Neuronal stem cell (in vitro differentiated cells): ENCODE measurements around the gene ARL11.

Experiments used
- DNase-seq: peaks from one replicate; pipeline ENCODE4 v3.0.0-alpha.2; 2013; ENCODE audit warnings: low spot score
- H2AFZ ChIP-seq: one replicate; pipeline ENCODE4 v1.6.1; 2013; ENCODE audit warnings: mild to moderate bottlenecking, low read length, inconsistent platforms
- H2AK5ac ChIP-seq: 2 replicates; pipeline ENCODE4 v1.6.1; 2013; ENCODE audit warnings: low read depth, mild to moderate bottlenecking, inconsistent platforms, low read length, moderate library complexity, mixed read lengths
- H2BK120ac ChIP-seq: 2 replicates; pipeline ENCODE4 v1.6.1; 2013; ENCODE audit warnings: low read depth, mild to moderate bottlenecking, inconsistent platforms, low read length, moderate library complexity, mixed read lengths
- H2BK12ac ChIP-seq: one replicate; pipeline ENCODE4 v1.6.1; 2013; ENCODE audit warnings: low read length, inconsistent platforms
- H2BK15ac ChIP-seq: 2 replicates; pipeline ENCODE4 v1.6.1; 2013; ENCODE audit warnings: mild to moderate bottlenecking, low read length, inconsistent platforms, mixed read lengths
- H2BK5ac ChIP-seq: one replicate; pipeline ENCODE4 v1.6.1; 2013; ENCODE audit warnings: inconsistent platforms, mild to moderate bottlenecking, low read length, moderate library complexity
- H3K14ac ChIP-seq: one replicate; pipeline ENCODE4 v1.6.1; 2013; ENCODE audit warnings: low read length, inconsistent platforms
- H3K18ac ChIP-seq: 2 replicates; pipeline ENCODE4 v1.6.1; 2013; ENCODE audit warnings: low read length, inconsistent platforms
- H3K23ac ChIP-seq: 2 replicates; pipeline ENCODE4 v1.6.1; 2013; ENCODE audit warnings: low read depth, mild to moderate bottlenecking, mixed read lengths, low read length, inconsistent platforms; ENCODE audit not compliant: poor library complexity
- H3K27ac ChIP-seq: replicated peaks from 3 replicates; pipeline ENCODE4 v1.5.1; 2013; ENCODE audit warnings: low read length, inconsistent platforms
- H3K27me3 ChIP-seq, 3 experiments: 2 replicates each; pipeline ENCODE4 v1.6.1; 2013; ENCODE audit warnings: low read length in 3 of 3, mild to moderate bottlenecking in 2 of 3, inconsistent platforms in 1 of 3, low read depth in 1 of 3, mixed read lengths in 1 of 3, moderate library complexity in 1 of 3; ENCODE audit not compliant: control insufficient read depth in 3 of 3, insufficient read depth in 3 of 3
- H3K36me3 ChIP-seq, 2 donors: replicated peaks in 1 of 2; 2 replicates each; pipeline ENCODE4 v1.6.1; 2013; ENCODE audit warnings: low read length in 2 of 2; ENCODE audit not compliant: control insufficient read depth in 2 of 2, insufficient read depth in 2 of 2
- H3K4ac ChIP-seq: 2 replicates; pipeline ENCODE4 v1.6.1; 2013; ENCODE audit warnings: inconsistent platforms, mild to moderate bottlenecking, low read length, moderate library complexity
- H3K4me1 ChIP-seq, 2 donors: 1 replicate in 1 of 2; 2 replicates in 1 of 2; pipeline ENCODE4 v1.6.1; 2013; ENCODE audit warnings: low read length in 2 of 2, low read depth in 1 of 2; ENCODE audit not compliant: control insufficient read depth in 2 of 2, insufficient read depth in 1 of 2
- H3K4me2 ChIP-seq: one replicate; pipeline ENCODE4 v1.6.1; 2013; ENCODE audit warnings: mild to moderate bottlenecking, low read length, inconsistent platforms; ENCODE audit not compliant: insufficient read depth, poor library complexity, severe bottlenecking
- H3K4me3 ChIP-seq, 2 donors: 2 replicates each; pipeline ENCODE4 v1.5.1; 2013; ENCODE audit warnings: low read length in 2 of 2, mild to moderate bottlenecking in 2 of 2, inconsistent platforms in 1 of 2, moderate library complexity in 1 of 2
- H3K79me1 ChIP-seq: one replicate; pipeline ENCODE4 v1.6.1; 2013; ENCODE audit warnings: low read depth, mild to moderate bottlenecking, inconsistent platforms, low read length, moderate library complexity
- H3K9ac ChIP-seq: one replicate; pipeline ENCODE4 v1.6.1; 2013; ENCODE audit warnings: mild to moderate bottlenecking, low read depth, low read length, inconsistent platforms; ENCODE audit not compliant: poor library complexity
- H3K9me3 ChIP-seq, 2 donors: replicated peaks in 1 of 2; 2 replicates each; pipeline versions ENCODE3 to v1.6.1; 2013; ENCODE audit warnings: low read length in 2 of 2, mild to moderate bottlenecking in 2 of 2, inconsistent platforms in 1 of 2, low read depth in 1 of 2, mixed read lengths in 1 of 2, moderate library complexity in 1 of 2; ENCODE audit not compliant: control insufficient read depth in 2 of 2, insufficient read depth in 1 of 2
- H4K8ac ChIP-seq: one replicate; pipeline ENCODE4 v1.6.1; 2013; ENCODE audit warnings: low read depth, mild to moderate bottlenecking, inconsistent platforms, low read length, moderate library complexity
- H4K91ac ChIP-seq: one replicate; pipeline ENCODE4 v1.6.1; 2013; ENCODE audit warnings: low read length, low read depth, mild to moderate bottlenecking, inconsistent platforms; ENCODE audit not compliant: poor library complexity
- WGBS, 2 donors: extraction: QIAGEN DNeasy Blood & Tissue Kit; methylation state at CpG; one replicate each; pipeline ENCODE4 v1.1.7; 2013; ENCODE audit warnings: missing lambda C conversion rate in 2 of 2, mixed read lengths in 1 of 2; ENCODE audit not compliant: insufficient read length in 2 of 2, insufficient replicate concordance in 1 of 2; ENCODE audit errors: extremely low coverage in 2 of 2; 5-methylcytosine and 5-hydroxymethylcytosine counted together

ARL11 gene

DNA sequence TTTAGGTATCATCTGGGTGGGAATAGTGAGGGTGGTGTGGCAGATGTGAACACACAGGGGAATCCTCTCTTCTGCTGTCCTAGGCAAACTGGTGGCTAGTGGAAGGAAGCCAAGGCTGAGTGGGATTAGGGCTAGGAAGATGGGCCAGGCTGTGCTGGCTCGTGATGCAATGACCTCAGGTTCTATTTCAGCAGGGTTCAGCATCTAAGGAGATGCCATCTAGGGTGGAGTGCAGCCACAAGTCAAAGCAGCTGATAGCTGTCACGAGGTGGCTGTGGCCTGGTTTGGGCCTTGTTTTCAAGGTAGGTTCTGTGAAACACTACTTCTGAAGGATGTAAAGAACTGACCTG lies 21.6 kb downstream of the ARL11 start:
- H4K8ac ChIP-seq: no peak overlapping the region
- H3K18ac ChIP-seq: no peak overlapping the region
- H3K4me2 ChIP-seq: no peak overlapping the region
- no peak overlapping the region for H3K27ac ChIP-seq
- H4K91ac ChIP-seq: no peak overlapping the region
- H3K79me1 ChIP-seq: no peaks in the 10 kb centered on the region
- no peak overlapping the region for H3K23ac ChIP-seq
- H2BK5ac ChIP-seq: no peak overlapping the region
- no peaks in the 10 kb centered on the region for H3K36me3 ChIP-seq
- no peaks in the 10 kb centered on the region for H3K4me1 ChIP-seq
- no peak overlapping the region for H3K4ac ChIP-seq
- no peaks in the 10 kb centered on the region for H3K9me3 ChIP-seq
- DNase-seq: no peak
- H2BK120ac ChIP-seq: no peak overlapping the region
- no peaks in the 10 kb centered on the region for H3K27me3 ChIP-seq
- H2BK15ac ChIP-seq: no peak overlapping the region
- H3K9ac ChIP-seq: no peak overlapping the region
- H2AK5ac ChIP-seq: no peak overlapping the region
- H3K14ac ChIP-seq: no peak overlapping the region
- H2AFZ ChIP-seq: no peak overlapping the region
- no CpG with 5 or more reads among the region's 2 CpGs for WGBS, 2 donors
- H3K4me3 ChIP-seq: no peak overlapping the region
- H2BK12ac ChIP-seq: no peak overlapping the region

DNA sequence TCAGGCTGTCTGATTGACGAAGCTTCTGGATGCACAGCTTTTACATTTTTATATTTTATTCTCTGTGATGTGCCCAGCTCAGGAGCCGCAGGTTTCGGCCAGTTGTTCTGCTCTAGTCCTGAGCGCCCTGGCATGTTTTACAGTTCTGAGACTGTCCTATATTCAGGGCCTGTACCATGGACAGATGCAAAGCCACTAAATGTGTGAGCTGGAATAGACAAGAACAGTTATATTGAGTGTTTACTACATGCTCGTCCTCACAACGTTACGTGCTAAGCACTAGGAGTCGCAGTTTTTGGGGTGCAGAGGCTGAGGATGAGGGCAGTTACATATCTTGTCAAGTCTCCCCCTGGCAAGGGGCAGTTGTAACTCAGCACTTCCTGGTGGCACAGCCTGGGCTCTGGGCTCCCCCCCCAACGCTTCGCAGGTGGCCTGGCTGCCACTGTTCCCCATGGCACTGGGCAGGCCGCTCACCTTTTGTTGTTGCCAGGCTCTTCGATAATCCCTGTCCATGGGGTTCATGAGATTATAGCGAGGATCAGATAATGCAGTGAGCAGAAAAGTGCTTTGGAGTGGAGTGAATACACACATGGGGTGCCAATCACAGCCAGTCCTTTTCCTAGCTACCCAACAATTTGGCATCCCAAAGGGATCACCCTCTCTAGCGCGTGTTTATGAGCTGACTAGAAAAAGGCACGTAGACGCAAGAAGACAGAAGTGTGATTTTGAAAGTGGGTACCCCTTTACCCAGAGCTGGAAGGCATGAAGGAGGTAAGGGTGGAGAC lies 23.5 kb downstream of the ARL11 start:
- H2BK12ac ChIP-seq: no peak overlapping the region
- no peak overlapping the region for H2AFZ ChIP-seq
- DNase-seq: no peak
- H3K9ac ChIP-seq: no peak overlapping the region
- no peak overlapping the region for H2BK5ac ChIP-seq
- no peak overlapping the region for H3K27ac ChIP-seq
- no peak overlapping the region for H2AK5ac ChIP-seq
- H3K79me1 ChIP-seq: no peaks in the 10 kb centered on the region
- H4K8ac ChIP-seq: no peak overlapping the region
- H3K23ac ChIP-seq: no peak overlapping the region
- H3K27me3 ChIP-seq: no peaks in the 10 kb centered on the region
- no peak overlapping the region for H2BK15ac ChIP-seq
- peaks cover 0 to 6% of the 10 kb centered on the region in 2 donors for H3K4me1 ChIP-seq
- H4K91ac ChIP-seq: no peak overlapping the region
- no peaks in the 10 kb centered on the region for H3K9me3 ChIP-seq
- no peak overlapping the region for H2BK120ac ChIP-seq
- no peak overlapping the region for H3K14ac ChIP-seq
- H3K4me3 ChIP-seq: no peak overlapping the region
- WGBS, 2 donors: no CpG with 5 or more reads among the region's 17 CpGs
- no peak overlapping the region for H3K18ac ChIP-seq
- H3K4ac ChIP-seq: no peak overlapping the region
- H3K4me2 ChIP-seq: no peak overlapping the region
- peaks cover 0 to 1% of the 10 kb centered on the region in 2 donors for H3K36me3 ChIP-seq

DNA sequence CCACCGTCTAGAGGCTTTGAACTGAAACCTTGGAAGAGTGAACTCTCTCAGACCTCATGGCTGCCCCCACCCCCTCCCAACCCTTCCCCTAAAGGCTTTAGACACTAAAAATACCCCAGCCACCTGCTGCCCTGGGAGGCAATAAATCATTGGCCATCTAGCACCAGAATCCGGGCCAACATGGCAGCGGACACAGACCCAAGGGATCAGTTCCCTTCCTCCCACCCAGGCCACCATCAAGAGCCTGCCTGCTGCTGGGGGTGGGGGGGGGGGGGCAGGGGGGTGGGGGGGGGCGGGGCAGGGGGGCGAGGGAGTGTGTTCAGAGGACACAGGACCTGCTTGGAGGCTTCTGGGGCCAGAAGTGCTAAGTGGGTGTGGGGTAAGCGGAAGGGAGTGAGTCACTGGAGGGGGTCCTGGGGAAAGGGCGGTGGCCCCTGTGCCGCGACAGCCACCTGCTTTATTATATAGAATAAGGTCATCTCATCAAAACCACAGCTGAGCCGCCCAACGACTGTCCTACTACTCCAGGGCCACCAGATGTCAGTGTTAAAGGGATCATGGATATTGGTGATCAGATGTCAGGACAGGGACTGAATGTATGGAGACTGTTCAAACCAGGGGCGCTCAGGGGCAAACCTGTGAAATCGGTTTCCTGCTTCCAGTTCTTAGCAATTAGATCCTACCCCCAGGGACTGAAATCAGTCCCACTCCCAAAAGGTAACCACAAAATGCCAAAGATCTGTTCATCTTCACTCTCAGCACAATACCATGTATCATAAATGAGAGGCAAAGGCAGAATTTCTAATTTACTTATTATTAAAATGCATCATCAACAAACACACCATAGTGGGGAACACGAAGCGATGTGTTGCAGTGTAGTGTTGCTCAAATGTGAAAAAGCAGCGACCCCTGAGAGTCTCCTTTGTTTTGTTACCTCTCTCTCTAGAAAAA lies 24.3 kb downstream of the ARL11 start:
- H2BK120ac ChIP-seq: no peak overlapping the region
- no peaks in the 10 kb centered on the region for H3K9me3 ChIP-seq
- H3K23ac ChIP-seq: no peak overlapping the region
- H2BK12ac ChIP-seq: no peak overlapping the region
- no peak overlapping the region for H2AFZ ChIP-seq
- peaks cover 1 to 5% of the 10 kb centered on the region in 2 donors for H3K36me3 ChIP-seq
- no peak overlapping the region for H3K18ac ChIP-seq
- H2BK15ac ChIP-seq: no peak overlapping the region
- no peak overlapping the region for H3K4me3 ChIP-seq
- no peak overlapping the region for H2BK5ac ChIP-seq
- WGBS, 2 donors: no CpG with 5 or more reads among the region's 16 CpGs
- H3K27me3 ChIP-seq: no peaks in the 10 kb centered on the region
- H4K8ac ChIP-seq: no peak overlapping the region
- no peak overlapping the region for H3K14ac ChIP-seq
- H3K4me2 ChIP-seq: no peak overlapping the region
- DNase-seq: peak; percentile 36
- no peak overlapping the region for H4K91ac ChIP-seq
- no peaks in the 10 kb centered on the region for H3K79me1 ChIP-seq
- H3K4me1 ChIP-seq: peaks cover 0 to 6% of the 10 kb centered on the region in 2 donors
- H2AK5ac ChIP-seq: no peak overlapping the region
- H3K9ac ChIP-seq: no peak overlapping the region
- H3K27ac ChIP-seq: no peak overlapping the region
- no peak overlapping the region for H3K4ac ChIP-seq

DNA sequence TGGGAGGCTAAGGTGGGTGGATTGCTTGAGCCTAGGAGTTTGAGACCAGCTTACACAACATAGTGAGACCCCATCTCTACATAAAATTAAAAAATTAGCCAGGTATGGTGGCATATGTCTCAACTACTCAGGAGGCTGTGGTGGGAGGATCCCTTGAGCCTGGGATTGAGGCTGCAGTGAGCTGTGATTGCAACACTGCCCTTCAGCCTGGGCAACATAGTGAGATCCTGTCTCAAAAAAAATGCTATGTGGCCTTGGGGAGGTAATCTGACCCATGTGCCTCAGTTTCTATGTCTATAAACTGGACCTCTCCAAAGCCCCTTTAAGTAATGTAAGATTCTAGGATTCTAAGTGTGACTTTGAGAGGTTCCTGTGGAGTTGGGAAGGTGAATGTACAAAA lies 25.2 kb downstream of the ARL11 start:
- H2BK12ac ChIP-seq: no peak overlapping the region
- H3K27me3 ChIP-seq: no peaks in the 10 kb centered on the region
- H2AFZ ChIP-seq: no peak overlapping the region
- no peak overlapping the region for H2BK15ac ChIP-seq
- no peak overlapping the region for H2BK5ac ChIP-seq
- no peak overlapping the region for H3K9ac ChIP-seq
- H4K91ac ChIP-seq: no peak overlapping the region
- peaks cover 4 to 10% of the 10 kb centered on the region in 2 donors for H3K36me3 ChIP-seq
- H3K79me1 ChIP-seq: no peaks in the 10 kb centered on the region
- H3K4me1 ChIP-seq: peaks cover 0 to 6% of the 10 kb centered on the region in 2 donors
- no peak overlapping the region for H3K14ac ChIP-seq
- no peak overlapping the region for H3K27ac ChIP-seq
- H3K4me3 ChIP-seq: no peak overlapping the region
- no peak for DNase-seq
- no peak overlapping the region for H2AK5ac ChIP-seq
- no peak overlapping the region for H4K8ac ChIP-seq
- H3K4me2 ChIP-seq: no peak overlapping the region
- H3K23ac ChIP-seq: no peak overlapping the region
- no peak overlapping the region for H2BK120ac ChIP-seq
- no peaks in the 10 kb centered on the region for H3K9me3 ChIP-seq
- H3K18ac ChIP-seq: no peak overlapping the region
- H3K4ac ChIP-seq: no peak overlapping the region
